ENCODE measurements around the gene LRP11. TPM values are rescaled to one million over a fixed set of nuclear protein-coding genes. Genes with fewer than 3 reads are reported as not detected.
A peak's percentile ranks its signal among the peaks of the same experiment; 100 is the strongest.
"Not testable (repeated sequence)": the region's sequence is repeated elsewhere in the genome, so short reads cannot be mapped to it uniquely, and the experiment has no call there.

The LRP11 gene
- total RNA-seq, 1 donor, result 1.3 TPM

- no peak for DNase-seq (ENCODE audit: low read depth in 2 of 3, low spot score in 2 of 3)
Observed at GRCh38 chr6:149898966-149899365, 34.8 kb upstream of the LRP11 start.

- peak in 1 of 3 donors; percentile 22 for DNase-seq (ENCODE audit: low read depth in 2 of 3, low spot score in 2 of 3)
Observed at GRCh38 chr6:149897855-149898744, 33.9 kb upstream of the LRP11 start, which contains the start of gene RAET1E. Gene RAET1E, minus strand, starts transcription at chr6:149898113. Its CDS starts 7,212 bp downstream, at chr6:149890901.

- no peak for DNase-seq (ENCODE audit: low read depth in 2 of 3, low spot score in 2 of 3)
Observed at GRCh38 chr6:149897015-149897697, 33.0 kb upstream of the LRP11 start.

GRCh38 chr6:149896491-149896890 lies 32.3 kb upstream of the LRP11 start:
- peak in 2 of 3 donors; percentile 33 to 38 for DNase-seq (ENCODE audit: low read depth in 2 of 3, low spot score in 2 of 3)

- peak in 2 of 3 donors; percentile 86 to 95 for DNase-seq (ENCODE audit: low read depth in 2 of 3, low spot score in 2 of 3)
Observed at GRCh38 chr6:149895833-149896271, 31.7 kb upstream of the LRP11 start.

- no peak for DNase-seq (ENCODE audit: low read depth in 2 of 3, low spot score in 2 of 3)
Observed at GRCh38 chr6:149895048-149895590, 31.0 kb upstream of the LRP11 start.

GRCh38 chr6:149891864-149892263 lies 27.7 kb upstream of the LRP11 start:
- DNase-seq (ENCODE audit: low read depth in 2 of 3, low spot score in 2 of 3), result not testable (repeated sequence)

- no peak for DNase-seq (ENCODE audit: low read depth in 2 of 3, low spot score in 2 of 3)
Observed at GRCh38 chr6:149891259-149891658, 27.1 kb upstream of the LRP11 start.

GRCh38 chr6:149890629-149891045 lies 26.5 kb upstream of the LRP11 start:
- no peak for DNase-seq (ENCODE audit: low read depth in 2 of 3, low spot score in 2 of 3)

- DNase-seq (ENCODE audit: low read depth in 2 of 3, low spot score in 2 of 3), result no peak
Observed at GRCh38 chr6:149889326-149889725, 25.2 kb upstream of the LRP11 start.

- no peak for DNase-seq (ENCODE audit: low read depth in 2 of 3, low spot score in 2 of 3)
Observed at GRCh38 chr6:149888659-149889058, 24.5 kb upstream of the LRP11 start.

GRCh38 chr6:149888093-149888492 lies 23.9 kb upstream of the LRP11 start:
- DNase-seq (ENCODE audit: low read depth in 2 of 3, low spot score in 2 of 3), result no peak

GRCh38 chr6:149887343-149887742 lies 23.2 kb upstream of the LRP11 start:
- DNase-seq (ENCODE audit: low read depth in 2 of 3, low spot score in 2 of 3), result no peak

GRCh38 chr6:149885888-149886287 lies 21.7 kb upstream of the LRP11 start:
- DNase-seq (ENCODE audit: low read depth in 2 of 3, low spot score in 2 of 3), result no peak

GRCh38 chr6:149884617-149885016 lies 20.5 kb upstream of the LRP11 start:
- no peak for DNase-seq (ENCODE audit: low read depth in 2 of 3, low spot score in 2 of 3)

- no peak for DNase-seq (ENCODE audit: low read depth in 2 of 3, low spot score in 2 of 3)
Observed at GRCh38 chr6:149884215-149884614, 20.1 kb upstream of the LRP11 start.

- no peak for DNase-seq (ENCODE audit: low read depth in 2 of 3, low spot score in 2 of 3)
Observed at GRCh38 chr6:149881860-149882259, 17.7 kb upstream of the LRP11 start.

GRCh38 chr6:149881066-149881766 lies 17.1 kb upstream of the LRP11 start:
- no peak for DNase-seq (ENCODE audit: low read depth in 2 of 3, low spot score in 2 of 3)

GRCh38 chr6:149877659-149878058 lies 13.5 kb upstream of the LRP11 start:
- no peak for DNase-seq (ENCODE audit: low read depth in 2 of 3, low spot score in 2 of 3)

GRCh38 chr6:149876241-149876933 lies 12.2 kb upstream of the LRP11 start:
- DNase-seq (ENCODE audit: low read depth in 2 of 3, low spot score in 2 of 3), result no peak
